C4-2B (cell line): ENCODE results near the gene TBC1D22A.

Experiments used
- CTCF ChIP-seq: fragments of 450-650 bp; conservative IDR thresholded peaks from 2 replicates; pipeline ENCODE4 v1.5.1; 2017; ENCODE audit warnings: mild to moderate bottlenecking
- ZFX ChIP-seq: fragments of 450-650 bp; IDR thresholded peaks from 2 replicates; pipeline ENCODE4 v1.6.1; 2017

DNA sequence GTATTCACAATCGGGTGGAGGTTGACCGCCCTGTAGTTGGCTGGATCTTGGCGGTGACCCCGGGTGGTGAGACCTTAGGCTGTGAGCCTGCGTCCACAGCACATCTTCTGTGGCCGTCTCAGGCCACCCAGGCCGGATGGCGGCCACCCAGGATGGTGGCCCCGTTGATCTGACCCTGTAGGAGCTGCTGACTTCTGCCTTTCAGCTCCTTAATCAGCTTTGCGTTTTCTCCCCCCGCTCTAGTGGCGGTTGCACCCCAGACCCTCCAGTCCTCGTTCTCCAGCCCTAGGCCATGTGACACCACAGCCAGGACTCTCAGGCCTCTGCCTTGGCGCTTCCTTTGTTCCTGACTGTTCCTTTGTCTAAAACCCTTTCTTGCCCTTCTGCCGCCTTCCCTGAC is 244.0 kb downstream of the TBC1D22A start:
- TF ChIP-seq CTCF (no peak), ZFX (no peak)
